Stimulated activated CD8-positive, alpha-beta memory T cell treated with anti-CD3 and anti-CD28 coated beads, Interleukin-12 subunit alpha, Interleukin-12 subunit beta, amount 100 ng/mL, for 1 hour (primary cell): Measurements from ENCODE around the gene MYCL.
A peak's percentile ranks its signal among the peaks of the same experiment; 100 is the strongest.

Experiments used
- DNase-seq: peaks from one replicate; pipeline ENCODE4 v3.0.0-alpha.2; 2020; ENCODE audit warnings: low read depth

Gene MYCL, protein sequence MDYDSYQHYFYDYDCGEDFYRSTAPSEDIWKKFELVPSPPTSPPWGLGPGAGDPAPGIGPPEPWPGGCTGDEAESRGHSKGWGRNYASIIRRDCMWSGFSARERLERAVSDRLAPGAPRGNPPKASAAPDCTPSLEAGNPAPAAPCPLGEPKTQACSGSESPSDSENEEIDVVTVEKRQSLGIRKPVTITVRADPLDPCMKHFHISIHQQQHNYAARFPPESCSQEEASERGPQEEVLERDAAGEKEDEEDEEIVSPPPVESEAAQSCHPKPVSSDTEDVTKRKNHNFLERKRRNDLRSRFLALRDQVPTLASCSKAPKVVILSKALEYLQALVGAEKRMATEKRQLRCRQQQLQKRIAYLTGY

DNA sequence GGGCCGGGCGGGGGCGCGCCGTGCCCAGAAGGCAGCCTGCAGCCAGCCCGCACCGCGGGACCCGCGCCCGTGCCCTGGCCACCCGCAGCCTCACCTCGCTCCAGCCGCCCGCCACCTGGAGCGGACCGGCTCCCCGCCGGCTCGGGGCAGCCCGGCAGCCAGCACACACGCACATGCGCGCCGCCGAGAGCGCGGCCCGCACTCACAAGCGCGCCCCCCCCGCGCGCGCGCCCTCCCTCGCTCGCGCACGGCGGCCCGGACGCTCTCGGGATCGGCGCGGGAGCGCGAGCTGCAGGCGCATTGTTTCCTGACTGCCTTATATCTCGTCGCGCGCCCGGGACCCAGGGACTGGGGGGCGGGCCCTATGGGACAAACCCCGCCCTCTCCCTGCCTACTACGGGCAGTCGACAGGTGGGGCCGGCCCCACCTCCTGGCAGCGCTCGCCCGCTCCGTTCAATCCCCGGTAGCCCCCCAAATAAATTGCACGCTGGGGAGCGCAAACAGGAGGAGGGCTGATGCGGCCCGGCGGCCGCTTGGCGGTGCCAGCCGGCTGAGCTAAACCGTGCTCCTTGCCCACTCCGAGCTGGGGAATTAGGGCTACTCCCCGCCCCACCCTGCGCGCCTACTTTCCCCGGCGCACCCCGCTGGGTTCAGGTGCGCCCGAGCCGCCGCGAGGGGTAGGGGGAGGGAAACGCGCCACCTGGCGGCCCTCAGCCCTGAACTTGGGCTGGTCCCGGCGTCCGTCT lies at the start of gene MYCL:
TSS of gene MYCL (minus strand) at position 204 of the 746 bp plus-strand sequence. CDS start 483 bp downstream, outside the sequence.
- DNase-seq = peak; percentile 36

DNA sequence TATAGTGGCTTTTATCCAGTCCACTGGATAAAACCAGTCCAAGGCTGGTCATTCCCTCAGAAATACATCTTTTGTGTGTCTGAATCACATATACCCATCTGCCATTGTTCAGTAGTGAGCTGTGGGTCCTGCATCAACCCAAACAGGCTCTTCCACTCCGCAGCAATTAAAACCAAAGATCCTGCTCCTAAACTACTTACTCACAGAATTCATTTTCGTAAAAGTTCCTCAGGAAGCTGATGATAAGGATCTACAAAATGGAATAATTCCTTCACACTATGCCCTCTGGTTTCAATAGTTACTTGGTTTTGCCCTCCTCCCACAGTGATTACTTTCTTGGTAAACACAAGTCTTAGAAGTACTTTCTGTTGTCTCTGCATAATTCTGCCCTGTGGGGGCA lies 48.2 kb upstream of the MYCL start:
- DNase-seq = no peak

DNA sequence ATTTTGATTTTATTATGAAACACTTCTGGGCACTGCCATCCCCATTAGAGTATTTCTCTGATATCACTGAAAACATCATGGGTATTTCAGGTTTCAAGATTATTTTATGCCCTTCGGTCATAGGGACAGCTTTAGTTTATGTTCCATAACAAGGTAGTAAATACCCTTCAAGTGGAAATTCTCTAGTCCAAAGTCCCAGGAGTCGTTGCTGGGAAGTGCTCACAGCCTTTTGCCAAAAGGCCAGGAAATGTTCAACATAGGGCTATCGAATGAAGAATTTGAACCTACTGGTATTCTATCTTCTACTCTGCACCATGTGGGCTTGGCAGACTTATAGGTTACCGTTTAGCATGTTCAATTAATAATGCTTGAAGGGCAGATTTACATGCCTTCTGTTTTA lies 45.5 kb upstream of the MYCL start:
- DNase-seq = no peak

DNA sequence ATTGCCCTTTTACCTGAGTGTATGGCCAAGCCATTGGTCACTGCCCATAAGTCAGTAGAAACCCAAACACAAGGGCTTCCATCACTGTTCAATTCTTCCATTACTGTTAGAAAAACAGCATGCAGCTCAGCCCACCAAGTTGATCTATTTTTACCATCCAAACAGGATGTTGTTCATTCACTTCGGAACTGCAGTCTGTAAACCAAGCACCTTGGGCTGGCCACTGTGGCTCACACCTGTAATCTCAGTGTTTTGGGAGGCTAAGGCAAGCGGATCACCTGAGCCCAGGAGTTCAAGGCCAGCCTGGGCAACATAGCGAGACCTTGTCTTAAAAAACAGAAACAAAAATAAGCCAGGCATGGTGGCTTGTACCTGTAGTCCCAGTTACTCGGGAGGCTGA lies 44.5 kb upstream of the MYCL start:
- DNase-seq = no peak

DNA sequence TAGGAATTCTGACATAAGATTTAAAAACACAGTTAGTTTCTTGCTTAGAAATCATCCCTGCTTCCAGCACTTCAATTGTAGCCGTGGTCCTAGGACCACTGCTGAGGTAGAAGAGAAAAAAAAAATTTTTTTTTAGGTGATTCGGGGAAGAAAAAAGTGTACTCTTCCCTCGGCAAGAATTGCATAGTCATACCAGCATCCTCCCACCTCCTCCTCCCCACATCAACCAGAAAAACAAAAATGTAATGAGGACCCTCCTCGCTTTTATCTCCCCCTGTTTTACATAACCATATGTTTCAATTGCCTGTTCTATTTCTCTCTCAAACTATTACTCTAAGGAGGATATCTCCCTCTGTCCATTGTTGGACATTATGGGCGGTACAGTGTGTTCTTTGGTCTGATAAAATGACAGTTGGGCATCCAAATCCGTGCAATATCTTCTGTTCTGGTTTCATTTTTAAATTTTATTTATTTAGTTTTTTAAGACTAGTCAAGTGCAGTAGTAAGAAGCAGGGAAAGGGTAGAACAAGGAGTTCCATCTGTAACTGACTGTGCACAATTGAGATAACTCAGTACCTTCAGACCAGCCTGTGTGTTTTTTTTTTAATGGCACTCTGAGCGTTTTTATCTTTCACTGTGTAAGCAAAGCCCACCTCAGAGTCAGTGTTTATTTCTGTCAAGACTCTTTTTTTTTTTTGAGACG lies 42.8 kb upstream of the MYCL start:
- no peak for DNase-seq

DNA sequence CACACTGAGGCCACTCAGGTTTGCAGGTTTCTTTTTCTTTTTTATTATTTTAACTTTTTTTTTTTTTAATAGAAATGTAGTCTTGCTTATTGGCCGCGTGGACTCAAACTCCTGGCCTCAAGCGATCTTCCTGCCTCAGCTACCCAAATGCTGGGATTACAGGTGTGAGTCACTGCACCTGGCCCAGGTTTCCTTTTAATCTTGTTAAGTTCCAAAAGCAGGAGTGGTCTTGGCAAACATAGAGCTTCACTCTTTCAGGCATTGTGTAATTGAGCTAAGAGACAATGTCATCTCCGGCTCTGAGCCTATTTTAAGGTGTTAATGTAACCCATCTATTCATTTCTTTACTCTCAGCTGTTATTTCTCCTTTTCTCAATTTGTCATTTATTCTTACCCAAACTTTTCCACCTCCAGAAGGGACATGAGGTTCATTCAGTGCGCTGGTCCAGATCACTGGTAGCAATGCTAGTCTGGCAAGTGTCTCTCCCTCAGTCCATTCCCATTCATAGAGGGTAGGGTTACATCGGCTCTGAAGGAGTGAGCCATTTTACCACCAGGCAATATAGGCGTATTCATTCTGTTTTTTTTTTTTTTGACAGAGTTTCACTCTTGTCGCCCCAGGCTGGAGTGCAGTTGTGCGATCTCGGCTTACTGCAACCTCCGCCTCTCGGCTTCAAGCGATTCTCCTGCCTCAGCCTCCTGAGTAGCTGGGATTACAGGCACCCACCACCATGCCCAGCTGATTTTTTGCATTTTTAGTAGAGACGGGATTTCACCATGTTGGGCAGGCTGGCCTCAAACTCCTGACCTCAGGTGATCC lies 42.0 kb upstream of the MYCL start:
- no peak for DNase-seq

DNA sequence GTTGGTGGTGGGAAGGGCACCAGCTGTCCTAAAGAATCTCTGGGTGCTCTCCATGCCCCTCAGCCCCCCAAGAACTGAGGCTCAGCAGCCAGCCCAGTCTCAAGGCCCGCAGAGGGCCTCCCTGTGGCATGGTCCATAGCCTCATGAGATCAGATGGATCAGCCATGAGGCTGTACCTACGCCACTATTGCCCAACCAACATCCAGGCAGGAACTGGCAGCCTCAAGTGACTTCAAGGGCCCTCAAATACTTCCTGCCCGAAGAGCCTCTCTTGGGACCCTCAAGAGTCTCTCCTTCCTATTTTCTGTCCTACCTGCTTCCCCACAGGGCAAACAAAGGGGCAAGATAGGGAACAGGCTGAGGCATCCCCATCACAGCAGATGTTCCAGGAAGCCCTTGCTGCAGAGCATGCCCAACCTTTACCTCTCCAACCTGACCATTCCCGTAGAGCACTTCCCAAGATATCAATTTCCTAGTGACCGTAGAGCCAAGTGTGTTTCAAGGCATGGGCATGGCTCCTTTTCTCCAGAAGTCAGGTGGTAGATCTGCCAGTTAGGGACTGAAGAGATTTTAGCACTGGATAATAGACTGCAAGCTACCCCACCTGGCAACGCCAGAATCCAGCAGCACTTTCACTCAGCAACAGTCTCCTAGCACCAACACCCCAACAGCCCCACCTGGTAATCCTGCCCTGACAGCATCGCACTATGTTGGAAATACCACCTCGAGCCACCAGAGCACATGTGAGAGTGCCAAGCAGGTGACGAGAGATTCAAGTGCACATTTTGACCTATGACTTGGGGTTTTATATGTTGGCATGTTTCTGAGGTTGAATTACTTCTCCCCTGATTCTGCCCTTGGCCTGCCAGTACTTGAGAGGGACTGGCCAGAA lies 39.5 kb upstream of the MYCL start:
- no peak for DNase-seq

DNA sequence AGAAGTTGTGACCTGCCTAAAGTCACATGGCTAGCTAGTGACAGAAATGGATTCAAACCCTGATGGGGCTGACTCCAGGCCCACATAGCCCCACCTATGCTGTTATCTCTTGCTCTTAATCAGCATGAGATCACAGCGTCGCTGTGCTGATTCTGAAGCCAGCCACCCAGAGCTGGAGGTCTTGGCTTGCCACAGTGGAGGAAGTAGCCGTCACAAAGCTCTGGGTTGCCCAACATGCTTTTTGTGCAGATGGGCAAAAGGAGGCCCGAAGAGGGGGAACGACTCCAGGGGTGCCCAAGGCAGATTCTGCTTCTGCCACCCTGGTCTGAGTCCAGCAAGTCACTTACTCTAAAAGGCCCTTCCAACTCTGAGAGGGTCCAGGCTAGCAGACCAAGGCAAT lies 38.5 kb upstream of the MYCL start:
- DNase-seq = no peak

DNA sequence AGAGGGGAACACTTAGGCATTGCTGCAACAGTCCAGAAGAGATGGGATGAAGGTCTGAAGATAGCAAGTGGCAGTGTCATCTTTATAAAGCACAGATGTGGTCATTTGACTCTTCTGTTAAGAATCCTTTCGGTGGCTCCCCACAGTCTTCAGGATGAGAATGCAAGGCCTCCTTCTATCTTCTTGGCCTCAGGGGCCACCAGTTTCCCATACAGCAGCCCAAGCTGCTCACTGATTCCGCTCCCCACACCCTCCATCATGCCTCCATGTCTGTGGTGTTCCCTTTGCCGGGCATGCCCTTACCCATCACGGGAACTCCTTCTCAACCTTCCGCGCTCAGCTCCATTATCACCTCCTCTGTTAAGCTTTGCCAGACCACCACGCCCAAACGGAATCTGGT lies 37.1 kb upstream of the MYCL start:
- DNase-seq = no peak

DNA sequence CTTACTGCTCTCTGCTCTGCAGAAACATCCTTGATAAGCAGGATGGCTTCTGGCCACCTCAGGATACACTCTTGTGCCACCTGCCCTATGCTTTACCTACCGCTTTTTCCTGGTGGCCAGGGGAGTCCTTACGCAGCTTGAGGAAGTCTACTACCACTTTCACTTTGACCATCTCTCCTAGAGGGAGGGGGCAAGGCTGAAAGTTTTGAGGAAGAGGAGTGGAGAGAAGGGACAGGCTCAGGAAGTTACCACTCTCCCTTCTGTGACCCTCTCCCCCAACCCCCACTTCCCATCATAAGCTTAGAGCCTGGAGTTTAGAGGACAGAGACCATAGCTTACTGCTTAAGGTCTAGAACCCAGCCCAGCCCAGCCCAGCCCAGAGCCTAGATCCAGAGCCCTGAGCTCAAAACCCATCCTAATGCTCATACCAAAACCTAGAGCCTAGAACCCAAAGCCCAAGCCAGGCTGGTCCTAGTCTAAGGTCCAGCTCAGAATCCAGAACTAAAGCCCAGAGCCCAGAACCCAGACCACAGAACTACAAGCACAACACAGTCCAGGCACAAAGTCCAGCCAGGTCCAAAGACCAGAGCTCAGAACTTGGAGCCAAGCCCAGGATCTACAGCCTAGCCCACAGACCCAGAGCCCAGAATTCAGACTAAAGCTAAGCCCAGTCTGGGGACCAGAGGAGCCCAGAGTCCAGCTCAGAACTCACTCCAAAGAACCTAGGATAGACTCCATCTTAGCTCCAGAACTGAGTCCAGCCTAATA lies 35.2 kb upstream of the MYCL start:
- no peak for DNase-seq

DNA sequence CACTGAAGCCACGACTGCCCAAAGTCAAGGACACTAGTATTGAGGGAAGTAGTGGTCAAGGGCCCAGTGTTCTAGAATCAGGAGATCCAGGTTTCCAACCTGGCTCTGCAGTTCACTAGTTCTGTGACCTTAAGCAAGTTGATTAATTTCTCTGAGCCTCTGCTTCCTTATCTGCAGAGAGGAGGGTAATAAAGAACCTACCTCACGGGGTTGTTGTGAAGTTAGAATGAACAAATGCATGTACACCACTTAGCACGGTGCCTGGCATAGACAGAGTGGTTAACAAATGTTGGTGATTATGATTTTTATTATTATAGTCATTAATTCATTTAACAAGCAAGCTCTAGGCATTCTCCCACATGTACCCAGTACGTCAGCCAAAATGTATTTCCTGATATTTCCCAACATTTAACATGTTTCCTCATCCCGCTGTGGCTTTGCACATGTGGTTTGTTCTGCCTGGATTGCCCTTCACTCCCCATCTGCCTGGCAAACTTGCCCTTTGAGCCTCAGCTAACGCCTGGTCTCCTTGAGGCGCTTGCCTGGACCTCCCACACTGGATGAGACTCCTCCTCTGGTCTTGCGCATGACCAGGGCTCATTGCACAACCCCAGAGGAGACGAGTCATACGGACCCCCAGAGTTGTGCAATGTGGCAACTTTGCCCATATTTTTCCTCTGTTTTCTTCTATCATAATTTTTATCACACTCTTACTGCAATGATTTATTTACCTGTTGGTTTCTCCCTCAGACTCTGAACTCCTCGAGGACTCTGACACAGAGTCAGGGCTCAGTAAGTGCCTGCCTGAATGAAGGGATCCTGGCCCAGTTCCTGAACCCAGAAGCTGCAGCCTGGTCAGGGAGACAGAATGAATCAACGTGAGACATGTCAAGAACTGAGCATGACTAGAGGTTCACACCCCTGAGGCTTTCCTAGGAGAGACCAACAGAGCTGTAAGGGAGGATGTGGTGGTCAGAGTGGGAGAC lies 32.5 kb upstream of the MYCL start:
- no peak for DNase-seq

DNA sequence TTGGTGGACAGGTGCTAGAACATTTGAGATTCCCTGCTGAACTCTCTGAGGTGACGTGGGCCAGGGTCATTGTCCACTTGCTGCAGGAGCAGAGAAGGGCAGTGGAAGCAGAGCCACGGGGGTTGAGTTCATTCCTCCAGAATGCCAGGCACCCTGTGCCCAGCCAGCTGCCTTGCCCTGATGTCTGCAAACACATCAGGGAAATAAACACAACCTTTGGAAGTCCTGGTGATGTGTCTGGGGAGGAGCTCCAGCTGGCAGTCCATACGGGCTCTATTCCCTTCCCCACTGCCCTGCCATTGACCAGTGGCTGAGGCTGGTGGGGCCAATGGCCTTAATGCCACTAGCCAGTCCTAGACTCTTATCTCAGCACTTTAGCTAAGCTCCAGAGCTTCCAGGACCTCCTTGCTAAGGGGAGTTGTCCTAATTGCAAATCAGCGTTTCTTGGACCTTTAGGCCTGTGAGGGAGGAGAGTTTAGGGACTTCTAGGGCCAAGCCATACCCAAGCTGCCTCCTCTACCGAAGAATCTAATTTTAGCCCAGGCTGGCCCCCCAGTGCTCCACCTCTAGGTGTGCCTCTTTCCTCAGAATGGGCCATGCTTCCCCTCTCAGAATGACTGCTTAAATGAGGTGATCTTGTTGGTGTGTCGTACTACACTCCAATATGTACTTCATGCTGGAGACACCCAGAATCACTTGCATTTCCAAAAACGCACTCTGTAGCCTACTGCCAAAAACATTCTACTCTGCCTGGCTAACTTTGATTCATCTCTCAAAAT lies 27.3 kb upstream of the MYCL start:
- no peak for DNase-seq

DNA sequence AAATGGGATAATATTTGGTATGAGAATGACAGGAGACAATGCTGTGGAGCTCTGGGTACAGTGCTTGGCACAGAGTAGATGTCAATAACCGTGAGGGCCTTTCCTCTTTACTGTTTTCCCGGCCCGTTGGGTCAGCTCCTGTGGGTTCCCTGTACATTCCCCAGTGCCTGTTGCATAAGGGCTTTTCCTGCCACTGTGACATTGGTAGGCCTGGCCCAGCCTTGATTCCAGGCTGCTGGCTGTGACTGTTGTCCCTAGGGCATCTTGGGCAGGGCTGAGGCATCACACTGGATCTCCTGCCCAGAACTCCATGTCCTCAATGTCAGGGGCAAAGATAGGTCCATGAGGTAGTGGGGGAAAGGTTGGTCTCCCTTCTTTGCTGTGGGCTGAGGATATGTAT lies 25.8 kb upstream of the MYCL start:
- no peak for DNase-seq

DNA sequence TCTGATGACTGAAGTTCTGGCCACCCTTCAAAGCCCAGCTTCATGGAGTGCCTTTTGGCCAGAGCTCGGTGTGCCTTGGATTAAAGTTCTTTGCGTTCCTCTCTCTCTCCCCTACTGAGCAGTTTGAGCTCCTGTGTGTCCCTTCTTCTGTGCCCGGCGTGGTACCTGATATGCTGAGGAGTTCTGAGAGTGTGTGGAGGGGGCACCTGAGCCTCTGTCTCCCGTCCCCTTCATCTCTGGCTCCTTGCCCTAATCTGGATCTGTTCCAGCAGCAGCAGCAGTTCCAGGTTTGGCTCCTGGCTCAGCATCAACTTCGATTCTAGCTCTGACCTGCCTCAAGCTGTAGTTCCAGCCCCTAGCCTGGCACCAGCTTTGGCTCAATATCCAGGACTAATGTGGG lies 25.1 kb upstream of the MYCL start:
- DNase-seq = no peak

DNA sequence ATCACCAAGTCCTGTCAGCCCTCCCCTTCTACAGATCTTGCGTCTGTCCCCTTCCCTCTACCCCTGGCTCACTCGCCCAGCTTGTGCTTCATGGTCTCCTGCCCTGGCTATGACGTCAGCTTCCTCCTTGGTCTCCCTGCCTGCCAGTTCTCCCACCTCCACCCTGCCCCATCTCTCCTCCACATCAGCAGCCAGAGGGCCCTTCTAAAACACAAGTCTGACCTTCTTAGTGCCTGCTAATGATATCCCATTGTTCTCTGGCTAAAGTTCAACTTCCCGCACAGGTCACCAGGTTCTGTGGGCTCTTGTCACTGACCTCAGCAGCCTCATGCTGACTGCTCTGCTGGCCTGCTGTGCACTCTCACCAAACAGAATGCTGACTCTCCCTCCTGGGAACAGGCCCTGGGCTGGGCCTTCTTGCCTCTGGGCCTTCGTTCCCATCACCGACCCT lies 24.7 kb upstream of the MYCL start:
- DNase-seq = no peak

DNA sequence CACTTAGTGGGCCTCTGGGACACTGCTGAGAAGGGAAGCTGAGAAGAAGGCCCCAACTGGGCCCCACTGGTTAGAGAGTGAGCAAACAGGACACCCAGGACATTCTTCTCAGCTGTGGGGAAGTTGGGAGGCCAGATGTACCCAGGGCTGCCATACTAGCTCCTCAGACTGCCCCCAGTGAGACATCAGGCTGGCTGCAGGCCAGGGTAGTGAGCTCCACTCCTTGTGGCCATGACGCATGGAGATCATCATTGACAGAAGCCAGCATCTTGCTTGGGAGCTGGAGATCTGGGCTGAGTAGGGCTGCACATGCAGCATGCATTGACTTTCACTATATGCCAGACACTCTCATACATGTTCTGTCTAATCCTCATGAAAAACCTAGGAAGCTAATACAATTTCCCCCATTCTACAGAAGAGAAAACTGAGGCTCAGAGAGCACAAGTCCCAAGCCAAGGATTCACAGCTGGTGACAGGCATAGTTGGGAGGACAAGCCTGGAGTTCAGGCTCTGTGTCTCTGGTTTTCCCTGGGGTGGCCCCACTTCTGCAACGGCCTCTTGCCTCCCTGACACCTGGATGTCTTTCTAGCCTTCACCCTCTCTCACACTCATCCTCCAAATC lies 24.1 kb upstream of the MYCL start:
- DNase-seq = no peak

DNA sequence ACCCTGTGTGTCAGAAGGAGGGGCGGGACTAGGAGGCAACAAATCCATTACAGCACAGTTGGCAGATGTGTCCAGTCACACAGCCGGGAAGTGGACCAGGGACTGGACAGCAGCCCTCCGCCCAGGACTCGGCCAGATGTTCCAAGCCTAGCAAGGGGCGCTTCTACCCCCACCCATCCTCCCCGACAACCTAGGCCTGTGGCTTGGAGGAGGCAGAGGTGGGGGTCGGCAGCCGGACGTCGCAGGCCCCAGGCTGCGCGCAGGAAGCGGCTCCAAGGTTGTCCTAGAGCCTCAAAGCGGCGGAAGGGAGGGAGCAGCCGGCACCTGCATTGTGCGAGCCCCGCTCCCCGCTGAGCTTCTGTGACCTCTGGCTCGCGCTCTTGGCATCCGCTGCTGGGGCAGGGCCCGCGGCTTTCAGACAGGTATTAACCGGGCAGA lies 20.6 kb upstream of the MYCL start:
- no peak for DNase-seq

DNA sequence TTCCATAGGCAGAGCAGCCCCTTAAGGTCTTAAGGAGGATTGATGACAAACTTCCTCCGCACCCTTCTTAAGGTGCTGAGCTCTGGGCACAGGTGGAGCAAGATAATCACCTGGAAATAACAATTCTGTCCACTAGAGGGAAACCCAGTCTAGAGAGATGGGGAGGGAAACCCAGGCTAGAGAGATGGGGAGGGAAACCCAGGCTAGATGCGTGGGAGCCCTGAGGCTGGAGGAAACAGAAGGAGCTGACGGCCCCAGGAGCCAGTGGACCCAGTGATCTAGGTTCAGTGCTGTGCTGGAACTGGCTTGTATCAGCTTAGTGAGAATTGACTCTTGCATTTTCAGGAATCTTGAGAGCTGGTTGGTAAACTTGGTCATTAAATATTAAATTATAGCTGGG lies 17.8 kb upstream of the MYCL start:
- DNase-seq = no peak
